CD4-positive, alpha-beta T cell treated with Interferon alpha-2 for 1 hour (primary cell): ENCODE data around the gene PLPP4.

Experiments used
- DNase-seq, 2 donors: peaks; one replicate each; pipeline ENCODE4 v3.0.0-alpha.2; 2020 to 2022

The PLPP4 gene

DNA sequence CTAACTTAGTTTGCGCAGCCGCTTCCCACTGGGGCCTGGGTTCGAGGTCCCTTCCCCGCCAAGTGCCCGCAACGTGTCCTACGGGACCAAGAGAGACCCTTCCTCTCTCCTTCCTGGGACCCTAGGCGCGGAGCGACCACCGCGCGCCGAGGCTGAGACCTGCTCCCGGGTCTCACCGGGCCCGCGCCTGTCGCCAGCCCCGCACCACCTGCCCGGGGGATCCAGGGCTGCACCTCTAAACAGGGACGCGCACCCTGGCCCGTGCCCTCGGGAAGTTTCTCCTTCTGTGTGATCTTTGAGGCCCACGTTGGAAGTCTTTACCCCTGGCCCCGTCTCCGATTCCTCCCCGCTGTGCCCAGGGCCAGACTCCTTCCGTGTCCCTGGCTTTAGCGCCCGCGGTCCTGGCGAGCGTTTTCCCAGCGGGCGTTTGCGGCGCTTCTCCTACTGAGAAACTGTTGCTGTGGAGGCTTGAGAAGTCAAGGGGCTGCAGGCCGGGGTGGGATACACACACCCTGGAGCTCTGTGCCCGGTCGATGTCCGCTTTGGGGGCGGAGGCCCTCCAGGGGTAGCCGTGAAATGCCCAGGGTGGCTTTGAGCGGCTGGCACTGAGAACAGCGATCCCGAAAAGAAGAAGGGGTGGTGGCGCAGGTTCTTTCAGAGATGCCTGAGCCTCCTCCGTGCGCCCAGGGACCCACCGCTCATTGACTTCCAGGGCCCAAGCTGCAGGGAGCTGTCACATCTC, 575 bp downstream of the PLPP4 start:
- no peak for DNase-seq

DNA sequence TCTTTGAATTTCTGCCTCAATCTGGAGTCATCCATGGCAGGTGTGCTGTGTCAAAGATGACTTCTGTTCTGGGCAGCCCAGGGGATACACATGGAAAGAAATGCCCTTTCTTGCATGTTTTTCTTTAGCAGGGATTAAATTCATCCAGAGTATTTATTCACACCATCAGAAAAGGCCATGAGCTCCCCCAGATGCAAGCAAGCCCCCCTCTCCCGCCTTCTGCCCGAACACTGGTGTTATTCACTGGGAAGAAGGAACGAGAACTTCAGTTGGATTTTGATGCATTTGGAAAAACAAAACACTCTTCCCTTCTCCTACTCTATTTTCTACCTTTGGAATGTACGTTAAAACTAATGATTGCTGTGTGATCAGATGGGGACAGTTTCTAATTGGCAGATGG, 1.4 kb downstream of the PLPP4 start:
- no peak for DNase-seq

GRCh38 chr10:120459185-120459584, 2.2 kb downstream of the PLPP4 start:
- DNase-seq: no peak

GRCh38 chr10:120460186-120460585, 3.2 kb downstream of the PLPP4 start:
- DNase-seq: no peak

GRCh38 chr10:120460776-120461175, 3.7 kb downstream of the PLPP4 start:
- no peak for DNase-seq

- DNase-seq: no peak
Measured at GRCh38 chr10:120462018-120462682, 5.1 kb downstream of the PLPP4 start.

DNA sequence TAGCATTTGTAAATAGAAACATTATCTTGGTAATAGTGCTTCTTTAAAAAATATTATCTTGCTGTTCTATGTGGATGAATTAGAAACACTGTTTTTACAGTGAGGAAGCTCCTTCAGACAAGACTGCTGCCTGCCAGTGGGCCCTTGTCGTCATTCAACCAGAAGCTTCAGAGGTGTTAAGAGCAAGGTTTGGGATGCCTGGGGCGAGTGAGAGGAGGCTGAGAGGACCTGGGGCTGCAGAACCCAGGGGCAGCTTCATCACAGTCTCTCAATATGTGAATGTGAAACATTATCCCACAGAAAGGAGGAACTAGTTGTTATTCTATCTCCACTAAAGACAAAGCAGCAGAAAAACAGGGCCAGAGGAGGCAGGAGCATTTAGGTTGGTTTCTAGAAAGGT, 8.1 kb downstream of the PLPP4 start:
- no peak for DNase-seq

GRCh38 chr10:120466006-120466405, 9.0 kb downstream of the PLPP4 start:
- no peak for DNase-seq

- DNase-seq: no peak
Measured at GRCh38 chr10:120473593-120473992, 16.6 kb downstream of the PLPP4 start.

GRCh38 chr10:120474956-120475355, 17.9 kb downstream of the PLPP4 start:
- DNase-seq: no peak

DNA sequence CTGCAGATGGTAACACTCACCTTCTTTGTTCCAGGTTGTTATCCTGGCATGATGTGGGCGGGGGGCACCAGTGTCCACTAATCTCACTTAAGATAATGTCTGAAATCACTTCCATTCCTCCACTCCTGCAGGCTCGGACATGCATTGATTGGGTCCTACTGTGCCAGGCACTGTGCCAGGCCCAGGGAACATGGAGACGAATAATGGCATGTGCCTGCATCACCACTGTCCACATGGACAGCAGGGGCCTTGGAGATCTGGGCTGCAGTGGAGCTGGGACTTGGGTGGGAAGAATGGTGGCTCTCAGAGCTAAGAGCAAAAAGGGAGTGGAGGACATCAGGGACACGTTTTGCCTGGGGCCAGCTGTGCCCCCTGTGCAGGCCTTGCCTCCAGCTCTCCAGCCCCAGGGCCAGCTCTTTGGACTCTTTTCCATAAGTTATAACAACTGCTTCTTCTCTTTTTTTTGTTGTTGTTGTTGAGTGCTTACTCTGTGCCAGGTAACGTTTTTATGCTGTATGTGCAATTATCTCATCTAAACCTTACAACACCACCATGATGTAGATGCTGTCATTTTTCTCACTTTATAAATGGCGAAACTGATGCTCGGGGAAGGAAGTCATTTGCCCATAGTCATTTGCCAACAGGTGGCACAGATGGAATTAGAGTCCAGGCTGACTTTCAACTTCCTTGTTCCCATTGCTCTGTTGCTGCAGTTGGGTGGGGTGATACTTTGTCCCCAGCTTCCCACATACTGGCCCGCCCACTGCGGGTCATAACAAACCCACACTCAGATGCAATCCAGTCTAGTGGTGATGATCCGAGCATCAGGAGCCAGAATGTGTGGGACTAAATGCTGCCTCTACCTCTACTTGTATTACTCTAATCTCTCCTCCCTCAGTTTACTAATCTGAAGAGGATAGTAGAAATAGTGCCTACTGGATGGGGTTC, 19.1 kb downstream of the PLPP4 start:
- no peak for DNase-seq

DNA sequence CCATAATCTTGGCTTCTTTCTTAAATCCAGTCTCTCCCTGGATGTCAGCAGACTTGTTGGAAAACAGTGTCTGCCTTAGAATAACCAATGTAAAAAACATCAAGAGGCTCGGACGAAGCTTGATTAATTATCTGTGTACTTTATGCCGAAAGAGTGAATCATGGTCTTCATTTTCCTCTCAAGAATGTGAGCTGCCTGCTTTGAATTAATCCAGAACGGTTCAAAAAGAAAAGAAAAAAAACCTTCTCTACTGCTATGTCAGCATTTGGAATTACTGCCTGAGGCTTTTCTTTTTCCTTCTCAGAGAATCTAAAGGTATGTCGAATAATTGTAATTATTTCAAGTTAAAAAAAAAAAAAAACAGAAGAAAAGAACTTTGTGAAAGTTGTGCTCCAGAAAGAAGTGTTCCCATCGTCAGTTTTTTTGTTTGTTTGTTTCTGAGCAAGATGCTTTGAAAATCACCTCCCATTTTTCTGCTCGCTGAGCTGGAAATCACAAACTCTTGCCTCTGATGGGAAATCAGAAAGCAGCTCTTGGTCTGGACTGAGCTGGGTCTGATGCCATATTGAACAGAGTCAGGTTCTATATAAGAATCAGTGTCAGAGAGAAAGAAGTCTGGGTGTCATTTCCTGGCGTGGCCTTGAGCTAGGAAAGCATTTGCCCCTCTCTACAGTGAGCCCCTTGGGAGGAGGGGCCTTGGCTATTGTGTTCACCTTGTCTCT, 20.2 kb downstream of the PLPP4 start:
- no peak for DNase-seq

- no peak for DNase-seq
Measured at GRCh38 chr10:120477743-120478141, 20.7 kb downstream of the PLPP4 start.

- DNase-seq: no peak
Measured at GRCh38 chr10:120478386-120478785, 21.4 kb downstream of the PLPP4 start.

GRCh38 chr10:120479506-120479905, 22.5 kb downstream of the PLPP4 start:
- no peak for DNase-seq

GRCh38 chr10:120480065-120480600, 23.1 kb downstream of the PLPP4 start:
- DNase-seq: no peak

GRCh38 chr10:120480848-120481247, 23.8 kb downstream of the PLPP4 start:
- no peak for DNase-seq

DNA sequence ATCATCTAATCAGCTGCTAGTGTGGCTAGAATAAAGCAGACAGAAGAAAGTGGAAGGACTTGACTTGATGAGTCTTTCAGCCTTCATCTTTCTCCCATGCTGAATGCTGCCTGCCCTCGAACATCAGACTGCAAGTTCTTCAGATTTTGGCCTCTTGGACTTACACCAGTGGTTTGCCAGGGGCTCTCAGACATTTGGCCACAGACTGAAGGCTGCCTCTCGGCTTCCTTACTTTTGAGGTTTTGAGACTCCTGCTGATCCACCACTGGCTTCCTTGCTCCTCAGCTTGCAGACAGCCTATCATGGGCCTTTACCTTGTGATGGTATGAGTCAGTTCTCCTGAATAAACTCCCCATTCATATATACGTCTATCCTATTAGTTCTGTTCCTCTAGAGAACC, 26.0 kb downstream of the PLPP4 start:
- no peak for DNase-seq

DNA sequence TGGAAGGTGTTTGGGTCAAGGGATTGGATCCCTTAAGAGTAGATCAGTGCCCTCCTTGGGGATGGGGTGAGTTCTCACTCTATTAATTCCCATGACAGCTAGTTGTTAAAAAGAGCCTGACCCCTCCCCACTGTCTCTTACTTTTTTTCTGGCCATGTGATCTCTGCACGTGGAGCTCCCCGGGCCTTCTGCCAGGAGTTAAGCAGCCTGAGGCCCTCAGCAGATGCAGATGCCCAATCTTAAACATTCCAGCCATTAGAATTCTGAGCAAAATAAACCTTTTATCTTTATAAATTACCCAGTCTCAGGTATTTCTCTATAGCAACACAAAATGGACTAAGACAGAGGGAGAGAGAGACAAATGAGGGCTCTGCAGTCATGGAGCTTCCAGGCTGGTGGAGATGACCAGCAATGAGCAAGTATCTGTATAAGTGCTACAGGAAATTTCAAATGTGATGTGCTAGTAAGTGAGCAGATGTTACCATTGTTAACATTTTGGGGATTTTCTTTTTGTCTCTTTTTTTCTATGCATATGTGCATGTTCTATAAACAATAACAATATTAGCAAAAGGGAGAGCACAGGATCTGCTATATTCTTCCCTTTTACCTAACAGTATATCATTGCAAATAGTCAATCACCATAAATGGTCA, 26.7 kb downstream of the PLPP4 start:
- DNase-seq: no peak

GRCh38 chr10:120485946-120486345, 28.9 kb downstream of the PLPP4 start:
- DNase-seq: no peak

DNA sequence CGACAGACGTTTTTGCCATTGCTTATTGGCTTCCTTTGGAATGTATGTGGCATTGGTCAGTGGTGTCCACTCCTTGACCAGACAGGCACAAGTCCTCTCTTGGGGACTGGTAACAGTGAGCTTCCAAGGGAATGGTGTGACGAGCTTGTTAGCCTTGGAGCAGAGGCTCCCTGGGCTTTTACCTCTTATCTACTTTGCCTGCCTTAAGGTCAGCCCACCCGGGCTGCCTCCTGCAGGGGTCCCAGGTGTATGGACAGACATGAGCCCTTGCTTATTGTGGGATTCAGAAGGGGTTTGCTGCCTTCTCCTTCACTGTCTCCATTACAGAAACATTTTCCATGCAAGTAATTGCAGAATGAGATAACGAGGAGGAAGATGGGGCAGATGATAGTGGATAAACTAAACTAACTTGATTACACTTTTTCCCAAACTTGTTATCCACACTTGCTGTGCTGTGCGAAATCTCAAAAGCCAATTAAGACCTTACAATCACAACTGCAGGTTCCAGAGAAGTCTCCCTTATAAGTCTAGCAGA, 29.7 kb downstream of the PLPP4 start:
- no peak for DNase-seq

- no peak for DNase-seq
Measured at GRCh38 chr10:120490288-120490687, 33.3 kb downstream of the PLPP4 start.
